GM18868 (cell line): ENCODE results near the gene ZNF649.

Experiments used
- ATAC-seq: cut with Tn5 transposase; IDR thresholded peaks from one replicate; pipeline ENCODE4 v1.9.1; 2021; ENCODE audit warnings: mild to moderate bottlenecking, moderate library complexity; ENCODE audit not compliant: unreplicated experiment

ZNF649 gene

DNA sequence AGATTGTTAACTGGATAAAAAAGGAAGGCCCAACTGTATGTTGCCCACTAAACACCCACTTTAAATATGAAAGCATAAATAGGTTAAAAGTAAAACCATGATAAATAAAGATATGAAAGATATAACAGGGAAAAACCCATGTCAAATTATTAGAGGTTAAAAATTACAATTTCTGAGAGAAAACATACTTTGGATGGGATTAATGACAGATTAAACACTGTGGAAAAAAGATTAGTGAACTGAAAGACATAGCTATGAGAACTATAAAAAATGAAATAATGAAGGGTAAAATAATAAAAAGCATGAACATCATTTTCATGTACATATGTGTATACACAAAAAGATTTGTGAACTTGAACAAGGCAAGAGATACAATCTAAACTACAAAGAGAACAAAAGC lies 14.9 kb downstream of the ZNF649 start:
- ATAC-seq: no peak

DNA sequence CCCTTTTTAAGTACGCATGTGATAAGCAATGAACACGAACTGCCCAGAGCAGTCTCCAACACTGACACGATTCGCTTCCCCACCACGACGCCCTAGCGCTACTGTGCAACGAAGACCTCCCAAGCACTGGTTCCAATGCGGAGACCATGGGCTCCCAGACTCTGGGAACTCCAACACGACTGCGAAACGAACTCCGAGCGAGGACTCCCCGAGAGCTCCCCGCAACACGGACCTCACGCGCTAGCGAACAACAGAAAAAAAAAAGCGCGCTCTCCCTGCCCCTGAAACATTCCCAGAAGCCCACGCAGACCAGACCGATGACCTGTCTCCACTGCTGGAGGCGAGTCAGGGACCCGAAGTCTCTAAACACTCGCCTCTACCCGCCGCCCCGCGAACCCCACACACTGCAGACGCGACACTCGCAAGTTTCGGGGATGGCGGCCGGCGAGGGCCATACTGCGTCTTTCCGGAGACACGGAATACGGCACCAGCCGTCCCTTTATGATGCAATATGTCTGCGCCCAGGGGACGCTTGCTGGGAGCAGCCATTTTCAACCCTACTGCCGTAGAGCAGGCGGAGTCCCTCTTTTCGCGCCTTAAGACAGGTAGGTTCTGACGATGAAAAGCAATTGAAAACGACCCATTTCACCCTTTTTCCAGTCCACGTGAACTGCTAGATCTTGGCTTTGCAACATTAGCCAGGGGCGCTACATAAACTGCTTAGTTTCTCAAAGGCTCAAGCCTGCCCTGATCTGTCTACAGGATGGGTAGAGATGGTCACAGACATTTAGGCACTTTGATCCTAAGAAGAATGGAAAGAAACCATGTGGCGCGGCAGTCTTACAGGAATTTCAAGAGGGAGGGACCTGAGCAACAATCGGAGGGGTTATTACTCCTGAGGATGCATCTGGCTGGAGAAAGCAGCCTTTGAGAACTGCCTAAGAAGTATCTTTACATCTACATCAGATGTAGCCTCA lies 17.0 kb downstream of the ZNF649 start, which contains the start of gene ZNF577:
Gene ZNF577, minus strand, starts transcription at position 430 of the 977 bp plus-strand sequence. CDS start 7,569 bp downstream, outside the sequence.
- ATAC-seq: no peak

DNA sequence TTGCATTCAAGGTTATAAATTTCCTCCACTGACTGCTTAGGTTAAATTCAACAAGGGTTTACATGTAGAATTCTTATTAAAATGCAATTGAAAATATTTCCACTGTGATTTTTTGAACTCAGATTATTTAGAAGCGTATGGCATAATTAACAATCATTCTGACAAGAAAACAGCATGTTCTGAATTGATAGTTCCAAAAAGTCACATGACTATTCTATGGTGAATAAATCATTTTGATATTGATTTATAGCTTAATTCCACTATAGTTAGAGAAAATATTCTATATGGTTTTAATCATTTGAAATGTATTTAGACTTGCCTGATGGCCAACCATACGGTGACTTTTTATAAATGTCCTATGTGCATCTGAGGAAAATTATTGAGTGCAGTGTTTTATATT lies 20.1 kb downstream of the ZNF649 start:
- no peak for ATAC-seq

DNA sequence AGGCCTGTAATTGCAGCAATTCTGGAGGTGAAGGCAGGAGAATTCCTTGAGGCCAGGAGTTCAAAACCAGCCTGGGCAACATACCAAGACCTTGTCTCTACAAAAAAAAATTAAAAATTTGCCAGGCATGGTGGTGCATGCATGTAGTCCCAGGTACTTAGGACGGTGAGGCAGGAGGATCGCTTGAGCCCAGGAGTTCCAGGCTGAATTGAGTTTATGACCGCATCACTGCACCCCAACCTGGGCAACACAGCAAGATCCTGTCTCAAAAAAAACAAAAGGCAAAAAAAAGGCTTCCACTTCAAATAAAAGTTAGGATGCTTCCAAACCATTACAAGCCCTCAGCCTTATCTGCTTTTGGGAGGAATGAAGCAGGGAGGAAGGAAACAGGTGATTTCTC lies 22.3 kb downstream of the ZNF649 start:
- ATAC-seq: no peak

DNA sequence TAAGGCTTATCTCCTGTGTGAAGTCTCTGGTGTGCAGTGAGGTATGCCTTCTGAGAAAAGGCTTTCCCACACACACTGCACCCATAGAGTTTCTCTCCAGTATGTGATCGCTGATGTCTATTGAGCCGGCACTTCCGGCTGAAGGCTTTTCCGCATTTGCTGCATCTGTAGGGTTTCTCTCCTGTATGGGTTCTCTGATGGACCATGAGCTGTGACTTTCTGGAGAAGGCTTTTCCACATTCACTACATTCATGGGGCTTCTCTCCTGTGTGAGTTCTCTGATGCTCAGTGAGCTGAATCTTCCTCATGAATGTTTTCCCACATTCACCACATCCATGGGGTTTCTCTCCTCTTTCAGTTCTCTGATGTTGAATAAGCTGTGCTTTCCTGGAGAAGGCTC lies 31.7 kb downstream of the ZNF649 start:
- ATAC-seq: no peak

DNA sequence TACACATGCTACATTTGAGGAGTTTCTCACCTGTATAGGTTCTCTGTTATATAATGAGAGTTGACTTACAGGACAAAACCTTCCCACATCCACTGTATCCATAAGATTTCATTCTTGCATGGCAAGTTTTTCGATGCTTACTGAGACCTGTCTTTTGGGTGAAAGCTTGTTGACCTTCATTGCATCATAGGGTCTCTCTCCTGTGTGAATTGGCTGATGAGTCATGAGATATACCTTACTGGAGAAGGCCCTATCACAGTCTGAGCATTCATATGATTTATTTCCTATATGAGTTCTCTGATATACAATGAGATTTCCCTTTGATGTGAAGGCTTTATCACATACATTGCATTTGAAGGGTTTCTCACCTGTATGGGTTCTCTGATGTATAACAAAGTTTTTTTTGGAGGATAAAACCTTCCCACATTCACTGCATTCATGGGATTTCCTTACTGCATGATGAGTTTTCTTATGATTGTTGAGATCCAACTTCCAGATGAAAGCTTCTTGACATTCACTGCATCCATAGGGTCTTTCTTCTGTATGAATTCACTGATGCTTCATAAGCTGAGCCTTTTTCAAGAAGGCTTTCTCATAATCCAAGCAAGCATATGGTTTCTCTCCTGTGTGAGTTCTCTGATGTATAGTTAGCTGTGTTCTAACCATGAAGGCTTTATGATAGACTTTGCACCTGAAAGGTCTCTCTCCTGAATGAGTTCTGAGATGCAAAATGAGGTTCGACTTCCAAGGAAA lies 42.8 kb downstream of the ZNF649 start:
- ATAC-seq: no peak
